NCI-H526 (cell line): ENCODE measurements around the gene TUBA1C.

Source experiments
- DNase-seq, 2 experiments: peaks; one replicate each; lab custom pipeline; 2025; lab: John Stamatoyannopoulos, UW

Gene TUBA1C

DNA sequence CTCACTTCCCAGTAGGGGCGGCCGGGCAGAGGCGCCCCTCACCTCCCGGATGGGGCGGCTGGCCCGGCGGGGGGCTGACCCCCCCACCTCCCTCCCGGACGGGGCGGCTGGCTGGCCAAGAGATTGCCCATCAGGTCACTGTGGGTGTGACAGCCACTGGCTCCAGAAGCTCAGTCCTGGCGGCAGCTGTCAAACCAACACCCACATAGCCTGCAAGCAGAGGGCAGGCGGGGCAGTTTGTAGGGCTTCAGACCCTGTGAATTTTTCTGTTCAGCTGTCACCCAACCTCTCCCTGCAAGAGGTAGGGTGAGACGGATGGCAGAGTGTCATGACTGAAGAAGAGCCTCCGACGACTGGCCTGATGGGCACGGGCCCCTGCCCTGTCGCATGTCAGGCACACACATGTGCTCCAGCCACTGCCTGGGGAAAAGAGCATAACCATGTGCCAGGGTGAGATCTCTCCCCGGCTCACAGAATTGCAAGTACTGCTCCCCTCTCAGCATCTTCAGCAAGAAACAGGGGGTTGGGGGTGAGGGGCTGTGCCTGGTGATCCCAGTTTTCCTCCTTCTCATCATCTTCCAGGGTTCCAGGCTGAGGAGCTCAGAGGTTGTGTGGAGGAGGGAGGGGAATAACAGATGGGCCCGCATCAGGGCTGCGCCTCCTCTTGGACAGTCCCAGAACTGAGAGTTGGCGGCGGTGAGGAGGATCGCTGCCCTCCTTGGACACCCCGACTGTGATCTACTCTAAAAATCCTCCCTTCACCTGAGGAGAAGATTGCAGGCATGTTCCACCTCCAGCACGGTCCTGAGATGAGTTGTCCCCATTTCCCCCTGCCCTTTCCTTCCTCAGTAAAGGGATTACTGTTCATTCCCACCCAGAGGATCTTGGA lies 18.9 kb downstream of the TUBA1C start:
- no peak for DNase-seq

DNA sequence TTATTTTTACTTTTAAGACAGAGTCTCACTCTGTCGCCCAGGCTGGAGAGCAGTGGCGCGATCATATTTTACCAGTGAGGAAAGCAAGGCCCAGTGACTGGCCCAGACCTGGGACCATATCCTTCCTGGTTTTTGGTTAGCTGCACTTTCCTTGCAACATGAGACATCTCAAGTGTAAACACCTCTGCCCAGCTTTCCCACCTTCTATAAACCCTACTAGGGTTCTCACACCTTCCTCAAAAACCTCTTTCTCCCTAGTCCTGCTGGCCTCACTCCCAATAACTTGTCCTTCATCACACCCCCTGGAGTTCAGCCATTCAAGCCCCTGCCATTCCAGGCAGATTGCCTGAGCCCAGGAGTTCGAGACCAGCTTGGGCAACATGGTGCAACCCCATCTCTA lies 19.8 kb downstream of the TUBA1C start:
- DNase-seq: no peak

DNA sequence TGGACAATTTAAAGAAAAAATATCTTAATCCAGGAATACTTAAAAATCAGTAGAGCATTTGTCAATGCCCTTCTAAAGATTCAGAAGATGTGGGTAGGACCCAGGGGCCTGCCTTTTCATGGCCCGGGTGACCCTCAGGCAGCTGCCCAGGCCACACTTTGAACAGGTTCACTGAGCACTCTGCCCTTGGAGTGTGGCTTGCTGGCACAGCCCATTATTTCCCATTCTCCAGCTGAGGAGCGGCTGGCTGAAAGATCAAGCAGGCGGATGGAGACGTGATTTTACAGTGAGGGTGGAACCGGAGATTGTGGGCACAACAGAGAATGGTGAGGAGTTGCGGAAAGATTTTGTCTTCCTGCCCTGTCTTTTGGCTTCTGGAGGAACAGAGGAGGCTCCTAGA lies 23.0 kb downstream of the TUBA1C start:
- no peak for DNase-seq

DNA sequence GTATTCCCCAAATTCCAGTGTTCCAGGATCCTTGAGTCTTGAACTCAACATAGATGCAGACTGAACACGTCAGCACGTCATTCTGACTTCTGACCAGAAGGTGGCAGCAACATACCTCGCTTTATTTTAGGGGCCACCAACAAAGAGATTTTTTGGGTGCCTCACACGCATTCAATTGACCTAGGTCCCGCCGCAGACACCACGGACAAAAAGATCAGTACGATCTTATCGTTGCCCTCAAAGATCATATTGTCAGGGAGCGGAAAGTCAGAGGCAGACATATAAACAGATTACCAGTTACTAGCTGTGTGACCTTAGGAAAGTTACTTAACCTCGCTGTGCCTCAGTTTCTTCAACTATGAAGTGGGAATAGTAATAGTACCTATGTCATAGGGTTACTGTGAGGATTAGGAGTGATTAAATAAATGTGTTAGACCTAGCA lies 23.6 kb downstream of the TUBA1C start:
- DNase-seq: peak in 1 of 2 experiments; percentile 65

DNA sequence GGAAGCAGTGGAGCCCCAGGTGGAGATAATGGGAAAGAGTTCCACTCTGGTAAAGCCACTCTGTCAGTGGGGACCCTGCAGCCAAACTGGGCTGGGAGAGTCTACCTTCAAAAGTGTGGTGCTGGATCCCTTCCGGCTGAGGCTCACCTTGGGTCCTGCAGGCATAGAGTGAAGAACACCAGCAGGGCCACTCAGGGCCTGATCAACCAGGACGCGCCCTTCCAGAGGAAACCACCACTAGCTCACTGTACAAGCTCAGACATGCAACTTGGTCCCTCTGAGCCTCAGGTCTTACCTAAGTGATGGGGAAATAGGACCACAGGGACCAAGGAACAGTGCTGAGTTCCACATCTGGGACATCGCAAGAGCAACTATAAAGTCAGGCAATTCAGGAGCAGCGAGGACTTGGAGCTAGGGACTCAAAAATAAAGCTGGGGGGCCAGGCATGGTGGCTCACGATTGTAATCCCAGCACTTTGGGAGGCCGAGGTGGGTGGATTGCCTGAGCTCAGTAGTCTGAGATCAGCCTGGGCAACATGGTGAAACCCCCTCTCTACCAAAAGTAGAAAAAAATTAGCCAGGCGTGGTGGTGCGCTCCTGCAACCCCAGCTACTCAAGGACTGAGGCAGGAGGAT lies 24.2 kb downstream of the TUBA1C start:
- no peak for DNase-seq

DNA sequence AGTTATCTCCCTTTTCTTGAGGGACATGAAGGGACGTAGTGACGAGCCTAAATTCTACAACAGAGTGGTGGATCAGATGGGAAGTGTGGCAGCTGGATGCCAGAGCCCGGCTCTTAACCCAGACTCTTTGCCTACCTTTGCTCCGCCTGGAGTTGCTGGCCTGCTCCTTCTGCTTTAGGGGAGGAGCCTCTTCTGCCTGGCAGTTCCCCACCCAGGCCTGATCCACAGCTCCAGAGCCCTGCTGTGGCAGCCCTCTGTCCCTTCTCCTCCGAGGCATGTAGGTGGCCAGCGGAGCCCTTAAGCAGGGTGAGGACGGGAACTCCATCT lies 27.8 kb downstream of the TUBA1C start:
- peak in 1 of 2 experiments; percentile 45 for DNase-seq

DNA sequence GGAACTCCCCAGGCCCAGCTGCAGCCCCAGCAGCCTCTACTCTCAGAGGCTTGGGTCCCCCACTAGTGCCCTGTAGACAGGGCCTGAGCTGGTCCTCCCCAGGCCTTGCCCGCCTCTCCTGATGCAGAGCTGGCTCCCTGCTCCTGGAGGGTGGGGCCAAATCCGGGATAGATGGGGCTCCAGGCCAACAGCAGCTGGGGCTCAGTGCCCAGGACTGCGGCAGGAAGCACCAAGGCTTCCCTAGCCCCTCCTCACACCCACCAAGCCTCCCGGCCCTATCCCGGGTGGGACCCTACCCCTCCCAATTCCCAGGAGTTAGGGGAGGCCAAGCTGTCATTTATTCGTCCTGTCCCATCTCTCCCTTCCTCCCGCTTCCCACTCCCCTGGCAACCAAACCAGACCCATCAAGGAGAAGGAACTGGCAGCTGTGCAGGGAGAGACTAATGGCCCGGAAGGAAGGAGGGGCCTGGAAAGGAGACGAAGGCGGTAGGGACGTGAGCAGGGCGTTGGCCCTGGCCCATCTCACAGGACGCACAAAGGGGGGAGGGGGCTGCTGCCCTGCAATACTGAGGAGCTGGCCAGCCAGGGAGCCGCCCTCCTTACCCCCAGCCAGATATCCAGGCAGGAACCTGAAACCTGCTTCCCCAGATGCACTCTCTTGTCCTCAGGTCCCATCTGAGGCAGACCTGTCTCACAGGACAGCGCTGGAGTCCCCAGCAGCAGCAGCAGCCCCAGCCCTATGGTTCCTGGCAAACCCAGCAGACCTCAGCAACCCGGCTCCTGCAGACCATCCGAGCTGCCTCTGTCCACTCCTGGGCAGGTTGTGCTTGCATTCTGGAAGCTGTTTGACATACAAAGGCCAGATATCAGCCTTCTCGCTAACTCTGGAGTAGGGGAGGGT lies 28.4 kb downstream of the TUBA1C start:
- peak; percentile 66 to 71 for DNase-seq

DNA sequence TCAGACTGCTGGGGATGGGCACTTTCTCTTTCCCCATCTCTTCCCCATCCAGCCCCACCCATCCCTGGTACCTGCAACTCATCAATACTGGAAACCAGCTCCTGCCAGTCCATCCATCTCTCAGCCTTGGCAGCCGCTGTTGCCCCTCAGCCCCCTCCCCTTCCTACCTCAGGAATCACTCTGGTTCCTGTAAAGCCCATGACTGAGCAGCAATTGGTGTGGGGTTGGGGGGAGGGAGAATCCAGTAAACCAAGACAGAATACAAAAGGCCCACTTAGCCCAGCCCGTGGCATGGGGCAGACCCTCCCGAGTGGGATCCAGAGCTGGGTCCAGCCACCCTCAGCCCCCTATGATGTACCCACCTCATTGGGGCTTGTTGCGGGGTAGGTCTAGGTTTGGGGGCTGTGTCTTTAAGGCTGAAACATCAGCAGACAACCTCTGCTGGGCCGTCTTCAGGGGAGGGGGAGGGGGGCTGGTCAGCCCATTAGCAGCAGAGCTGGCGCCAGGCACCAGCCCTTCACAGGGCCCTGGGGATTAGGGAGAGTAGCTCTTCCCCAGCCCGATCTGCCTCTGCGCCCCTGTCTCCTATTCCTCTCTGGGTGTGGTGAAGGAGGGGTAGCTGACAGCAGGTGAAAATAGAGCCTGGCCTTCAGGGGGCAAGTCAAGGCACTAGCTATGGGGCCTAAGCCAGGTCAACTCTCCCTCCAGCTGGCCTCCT lies 29.4 kb downstream of the TUBA1C start:
- DNase-seq: peak; percentile 75 to 88

DNA sequence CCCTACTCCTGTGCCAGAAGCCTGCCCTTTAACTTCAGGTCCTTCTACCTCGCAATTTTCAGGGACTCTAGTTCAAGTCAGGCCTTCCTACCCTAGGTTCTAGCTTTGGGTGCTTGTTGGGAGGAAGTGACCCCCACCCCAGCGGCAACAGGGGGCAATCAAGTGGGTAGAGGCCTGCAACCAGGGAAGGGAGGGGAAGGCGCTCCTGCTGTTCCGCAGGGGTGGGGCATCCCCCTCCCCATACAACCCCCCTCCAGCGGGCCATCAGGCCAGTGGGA lies 29.9 kb downstream of the TUBA1C start:
- no peak for DNase-seq

DNA sequence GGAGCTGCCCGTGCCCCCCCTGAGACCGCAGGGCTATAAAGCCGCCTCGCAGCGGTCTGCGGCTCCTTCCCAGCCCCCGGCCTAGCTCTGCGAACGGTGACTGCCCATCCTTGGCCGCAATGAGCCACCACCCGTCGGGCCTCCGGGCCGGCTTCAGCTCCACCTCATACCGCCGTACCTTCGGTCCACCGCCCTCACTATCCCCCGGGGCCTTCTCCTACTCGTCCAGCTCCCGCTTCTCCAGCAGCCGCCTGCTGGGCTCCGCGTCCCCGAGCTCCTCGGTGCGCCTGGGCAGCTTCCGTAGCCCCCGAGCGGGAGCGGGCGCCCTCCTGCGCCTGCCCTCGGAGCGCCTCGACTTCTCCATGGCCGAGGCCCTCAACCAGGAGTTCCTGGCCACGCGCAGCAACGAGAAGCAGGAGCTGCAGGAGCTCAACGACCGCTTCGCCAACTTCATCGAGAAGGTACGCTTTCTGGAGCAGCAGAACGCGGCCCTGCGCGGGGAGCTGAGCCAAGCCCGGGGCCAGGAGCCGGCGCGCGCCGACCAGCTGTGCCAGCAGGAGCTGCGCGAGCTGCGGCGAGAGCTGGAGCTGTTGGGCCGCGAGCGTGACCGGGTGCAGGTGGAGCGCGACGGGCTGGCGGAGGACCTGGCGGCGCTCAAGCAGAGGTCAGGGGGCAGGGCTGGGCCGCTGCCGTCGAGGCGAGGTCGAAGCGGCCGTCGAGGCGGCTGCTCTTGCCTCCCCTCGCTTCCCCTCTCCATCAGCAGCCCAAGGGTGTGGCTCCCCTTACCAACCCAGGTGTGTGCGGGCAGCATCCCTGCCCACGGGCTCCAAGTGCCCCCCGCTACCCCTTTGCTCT lies 30.4 kb downstream of the TUBA1C start, which contains the start of gene PRPH:
Gene PRPH (plus strand): TSS at position 66 of the 855 bp plus-strand sequence. CDS start 54 bp downstream, at position 120.
- DNase-seq: peak in 1 of 2 experiments; percentile 71

DNA sequence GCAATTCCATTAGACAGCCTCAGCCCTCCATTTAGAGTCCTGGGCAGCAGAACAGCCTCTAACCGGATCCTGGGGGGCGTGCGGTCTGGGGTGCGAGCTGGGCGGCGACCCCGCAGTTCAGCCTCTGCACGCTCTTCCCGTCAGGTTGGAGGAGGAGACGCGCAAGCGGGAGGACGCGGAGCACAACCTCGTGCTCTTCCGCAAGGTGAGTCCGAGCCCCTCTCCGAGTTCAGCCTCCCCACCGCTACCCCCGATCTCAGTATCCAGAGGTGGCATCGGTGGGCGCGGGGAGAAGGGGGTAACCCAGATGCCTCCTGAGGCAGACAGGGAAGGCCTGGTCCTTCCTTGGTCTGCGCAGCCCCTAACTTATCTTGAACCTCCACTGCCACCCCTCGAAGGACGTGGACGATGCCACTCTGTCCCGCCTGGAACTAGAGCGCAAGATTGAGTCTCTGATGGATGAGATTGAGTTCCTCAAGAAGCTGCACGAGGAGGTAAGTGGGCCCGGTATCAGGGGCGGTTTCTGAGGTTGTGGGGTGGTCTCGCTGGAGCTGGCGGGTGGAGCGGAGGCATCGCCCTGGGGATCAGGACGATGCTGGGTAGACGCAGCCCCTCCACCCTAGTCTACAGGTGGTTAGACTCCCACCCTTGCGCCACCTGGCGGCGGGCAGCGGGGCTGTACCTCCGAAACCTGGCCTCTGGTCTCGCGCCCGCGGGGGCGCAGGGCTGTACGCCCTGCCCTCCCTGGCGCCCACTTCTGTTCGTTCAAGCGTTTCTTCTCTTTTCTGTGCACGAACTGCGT lies 31.4 kb downstream of the TUBA1C start:
- DNase-seq: peak; percentile 68 to 88

DNA sequence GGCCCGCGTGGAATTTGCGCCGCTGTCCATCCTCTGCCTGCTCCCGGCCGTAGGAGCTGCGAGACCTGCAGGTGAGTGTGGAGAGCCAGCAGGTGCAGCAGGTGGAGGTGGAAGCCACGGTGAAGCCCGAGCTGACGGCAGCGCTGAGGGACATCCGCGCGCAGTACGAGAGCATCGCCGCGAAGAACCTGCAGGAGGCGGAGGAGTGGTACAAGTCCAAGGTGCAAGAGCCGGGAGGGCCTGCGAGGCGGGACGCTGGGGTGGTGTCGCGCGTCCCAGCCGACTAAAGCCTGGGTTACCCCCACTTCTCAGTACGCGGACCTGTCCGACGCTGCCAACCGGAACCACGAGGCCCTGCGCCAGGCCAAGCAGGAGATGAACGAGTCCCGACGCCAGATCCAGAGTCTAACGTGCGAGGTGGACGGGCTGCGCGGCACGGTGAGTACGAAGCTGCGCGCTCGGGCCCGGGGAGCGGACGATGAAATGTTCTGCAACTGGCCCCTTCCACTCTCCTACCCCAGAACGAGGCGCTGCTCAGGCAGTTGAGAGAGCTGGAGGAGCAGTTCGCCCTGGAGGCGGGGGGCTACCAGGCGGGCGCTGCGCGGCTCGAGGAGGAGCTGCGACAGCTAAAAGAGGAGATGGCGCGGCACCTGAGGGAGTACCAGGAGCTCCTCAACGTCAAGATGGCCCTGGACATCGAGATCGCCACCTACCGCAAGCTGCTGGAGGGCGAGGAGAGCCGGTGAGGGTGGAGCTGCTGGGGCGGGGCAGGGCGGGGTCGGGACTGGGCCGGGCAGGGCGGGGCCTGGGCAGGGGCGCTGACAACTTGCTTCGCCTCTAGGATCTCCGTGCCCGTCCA lies 32.2 kb downstream of the TUBA1C start:
- peak; percentile 68 to 84 for DNase-seq

DNA sequence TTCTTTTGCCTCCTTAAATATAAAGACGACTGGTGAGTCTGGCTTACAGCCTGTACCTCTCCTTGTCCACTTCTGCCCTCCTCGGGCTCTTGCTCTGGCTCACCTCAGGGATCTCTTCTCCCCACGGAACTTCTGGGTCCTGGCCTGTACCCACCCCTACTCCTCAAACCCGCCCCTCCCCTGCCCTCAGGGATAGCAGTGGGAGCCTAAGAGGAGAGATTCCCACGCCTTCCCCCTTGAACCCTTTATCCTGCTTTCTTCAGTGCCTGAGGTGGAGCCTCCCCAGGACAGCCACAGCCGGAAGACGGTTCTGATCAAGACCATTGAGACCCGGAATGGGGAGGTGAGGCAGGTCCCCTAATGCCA lies 32.8 kb downstream of the TUBA1C start:
- no peak for DNase-seq

DNA sequence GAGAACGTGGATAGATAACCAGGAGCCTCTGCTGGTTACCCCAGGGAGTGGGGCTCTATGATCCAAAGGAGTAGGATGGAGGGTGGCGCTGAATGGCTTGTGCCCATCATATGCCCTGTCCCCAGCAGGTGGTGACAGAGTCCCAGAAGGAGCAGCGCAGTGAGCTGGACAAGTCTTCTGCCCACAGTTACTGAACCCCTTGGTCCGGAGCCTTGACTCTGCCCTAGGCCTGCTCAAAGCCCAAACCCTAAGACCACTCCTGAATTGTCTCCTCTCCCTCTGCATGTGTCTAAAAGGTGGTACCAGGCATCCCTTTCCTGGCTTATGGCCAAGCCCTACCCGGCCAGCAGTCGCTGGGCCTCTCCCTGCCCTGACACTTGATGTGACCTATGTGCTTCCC lies 33.3 kb downstream of the TUBA1C start:
- peak in 1 of 2 experiments; percentile 36 for DNase-seq

DNA sequence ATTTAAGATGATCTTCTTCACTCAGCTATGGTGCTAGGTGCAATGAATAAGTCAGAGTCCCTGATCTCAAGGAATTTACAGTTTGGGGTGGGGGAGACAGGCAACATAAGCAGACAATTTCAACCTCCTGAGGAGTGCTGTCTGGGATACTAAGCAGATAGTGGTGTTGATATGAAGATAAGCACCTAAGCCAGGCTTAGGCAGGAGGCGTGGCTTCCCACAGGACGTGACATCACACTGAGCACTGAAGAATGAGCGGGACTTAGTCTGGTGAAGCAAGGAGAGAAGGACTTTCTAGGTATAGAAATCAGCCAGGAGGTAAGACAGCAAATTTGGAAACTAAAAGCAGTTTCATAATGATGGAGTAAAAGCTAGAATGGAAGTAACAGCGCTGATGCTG lies 36.9 kb downstream of the TUBA1C start:
- DNase-seq: no peak

DNA sequence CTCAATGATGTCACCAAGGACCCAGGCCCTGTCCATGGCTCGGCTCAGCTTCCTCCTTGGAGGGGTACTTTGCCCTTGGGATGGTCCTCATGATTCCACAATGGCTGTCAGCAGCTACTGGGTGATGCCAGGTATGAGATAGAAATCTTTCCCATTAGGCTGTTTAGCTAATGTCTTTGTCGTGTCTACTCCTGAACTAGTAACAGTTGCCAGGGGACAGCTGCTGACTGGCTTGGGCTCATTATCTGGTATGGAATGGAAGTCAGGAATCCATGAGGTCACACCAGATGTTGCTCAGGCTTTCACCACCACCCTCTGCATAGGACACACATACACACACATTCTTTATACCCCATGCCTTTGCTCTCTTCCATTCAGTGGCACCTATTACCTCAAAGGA lies 39.3 kb downstream of the TUBA1C start:
- no peak for DNase-seq

DNA sequence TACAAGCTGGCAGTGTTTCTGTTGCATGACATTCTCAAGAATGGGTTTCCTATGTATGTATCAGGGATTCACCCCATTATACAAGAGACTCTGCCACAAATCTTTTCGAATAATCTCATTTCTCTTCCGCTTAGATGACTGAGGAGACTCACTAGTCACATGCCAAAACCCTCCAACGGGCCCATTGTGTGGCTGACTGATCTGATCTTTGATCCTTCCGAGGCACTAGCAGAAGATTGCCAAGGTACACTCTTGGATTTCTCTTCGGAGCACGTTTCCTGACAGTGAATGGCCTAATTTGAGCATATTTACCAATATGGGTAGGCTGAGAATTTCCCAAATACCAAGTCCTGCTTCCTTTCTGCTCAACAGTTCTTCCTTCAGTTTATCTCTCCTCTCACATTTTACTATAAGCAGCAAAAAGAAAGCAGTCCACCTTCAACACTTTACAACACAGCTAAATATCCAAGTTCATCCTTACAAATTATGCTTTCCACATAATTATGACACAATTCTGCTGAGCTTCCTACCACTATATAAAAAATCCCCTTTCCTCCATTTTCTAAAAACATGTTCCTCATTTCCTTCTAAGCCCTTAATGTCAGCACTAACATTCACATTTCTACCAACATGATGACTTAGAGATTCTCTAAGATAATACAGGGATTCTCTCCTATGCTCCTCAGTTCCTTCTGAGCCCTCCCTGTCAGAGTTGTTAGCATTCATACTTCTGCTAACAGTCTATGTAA lies 41.1 kb downstream of the TUBA1C start:
- no peak for DNase-seq

DNA sequence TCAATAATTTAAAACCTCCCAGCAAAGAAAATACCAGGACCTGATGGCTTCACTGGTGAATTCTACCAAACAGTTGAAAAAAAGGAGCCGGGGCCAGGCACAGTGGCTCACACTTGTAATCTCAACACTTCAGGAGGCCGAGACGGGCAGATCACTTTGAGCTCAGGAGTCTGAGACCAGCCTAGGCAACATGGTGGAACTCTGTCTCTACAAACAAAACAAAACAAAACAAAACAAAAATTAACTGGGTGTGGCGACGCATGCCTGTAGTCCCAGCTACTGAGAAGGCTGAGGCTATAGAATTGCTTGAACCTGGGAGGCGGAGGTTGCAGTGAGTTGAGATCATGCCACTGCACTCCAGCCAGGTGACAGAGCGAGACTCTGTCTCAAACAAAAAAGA lies 44.5 kb downstream of the TUBA1C start:
- no peak for DNase-seq
